IPS-20b (cell line): Measurements from ENCODE around the gene LGMN.
"Not testable (repeated sequence)": the region's sequence is repeated elsewhere in the genome, so short reads cannot be mapped to it uniquely, and the experiment has no call there.

Experiments
- H3K27ac ChIP-seq: one replicate; pipeline ENCODE4 v1.5.1; 2013; ENCODE audit warnings: low read length
- H3K27me3 ChIP-seq: 2 replicates; pipeline ENCODE4 v1.6.1; 2013; ENCODE audit warnings: mild to moderate bottlenecking, low read length, inconsistent platforms; ENCODE audit not compliant: insufficient read depth
- H3K36me3 ChIP-seq: 2 replicates; pipeline ENCODE4 v1.6.1; 2013; ENCODE audit warnings: low read depth, mild to moderate bottlenecking, inconsistent platforms, low read length, moderate library complexity; ENCODE audit not compliant: insufficient read depth
- H3K4me1 ChIP-seq: 2 replicates; pipeline ENCODE4 v1.6.1; 2013; ENCODE audit warnings: mild to moderate bottlenecking, control low read depth, inconsistent platforms, low read length, moderate library complexity; ENCODE audit not compliant: insufficient read depth
- H3K4me3 ChIP-seq: 2 replicates; pipeline ENCODE4 v1.5.1; 2013; ENCODE audit warnings: mild to moderate bottlenecking, low read length, inconsistent platforms
- H3K9ac ChIP-seq: 2 replicates; pipeline ENCODE4 v1.6.1; 2013; ENCODE audit warnings: low read depth, mild to moderate bottlenecking, inconsistent platforms, low read length, moderate library complexity
- H3K9me3 ChIP-seq: 2 replicates; pipeline ENCODE4 v1.6.1; 2013; ENCODE audit warnings: mild to moderate bottlenecking, low read depth, low read length, inconsistent platforms; ENCODE audit not compliant: insufficient read depth

The LGMN gene

GRCh38 chr14:92781350-92781749 is 32.9 kb upstream of the LGMN start:
- H3K9ac ChIP-seq = no peak overlapping the region
- H3K27ac ChIP-seq = no peak overlapping the region
- no peak overlapping the region for H3K4me3 ChIP-seq
- H3K9me3 ChIP-seq = no peaks in the 10 kb centered on the region
- H3K27me3 ChIP-seq = no peaks in the 10 kb centered on the region
- H3K4me1 ChIP-seq = no peaks in the 10 kb centered on the region
- no peaks in the 10 kb centered on the region for H3K36me3 ChIP-seq

DNA sequence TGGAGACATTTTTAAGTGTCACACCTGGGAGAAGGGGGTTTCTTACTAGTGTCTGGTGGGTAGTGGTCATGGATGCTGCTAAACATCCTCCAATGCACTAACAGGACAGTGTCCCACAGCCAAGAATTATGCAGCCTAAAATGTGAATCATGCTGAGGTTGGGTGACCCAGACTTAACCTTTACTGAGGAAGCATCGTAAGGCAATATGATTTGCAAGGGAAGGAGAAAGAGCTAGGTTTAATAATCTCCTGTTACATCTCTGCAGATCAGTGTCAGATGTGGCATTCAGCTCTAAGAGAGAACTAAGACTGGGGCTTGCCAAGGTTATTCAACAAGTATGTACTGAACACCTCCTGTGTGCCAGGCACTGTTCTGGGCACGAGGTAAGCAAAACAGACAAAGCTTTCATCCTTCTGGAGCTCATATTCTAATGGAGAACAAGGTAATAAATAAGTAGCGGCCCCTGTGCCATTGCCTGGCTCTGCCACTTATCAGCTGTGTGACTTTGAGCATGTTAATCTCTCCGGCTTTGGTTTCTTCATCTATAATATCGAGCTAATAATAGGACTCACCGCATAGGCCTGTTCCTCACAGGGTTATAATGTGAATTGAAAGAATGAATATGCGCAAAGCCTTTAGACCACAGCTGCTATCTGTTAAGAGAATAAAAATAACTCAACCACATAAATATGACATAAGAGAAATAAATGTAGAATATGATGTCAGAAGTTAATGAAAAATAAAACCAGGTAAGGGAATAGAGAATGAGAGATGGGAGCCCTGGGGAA is 32.2 kb upstream of the LGMN start:
- no peaks in the 10 kb centered on the region for H3K4me1 ChIP-seq
- no peak overlapping the region for H3K4me3 ChIP-seq
- no peaks in the 10 kb centered on the region for H3K27me3 ChIP-seq
- no peak overlapping the region for H3K27ac ChIP-seq
- no peak overlapping the region for H3K9ac ChIP-seq
- H3K9me3 ChIP-seq = no peaks in the 10 kb centered on the region
- no peaks in the 10 kb centered on the region for H3K36me3 ChIP-seq

GRCh38 chr14:92778868-92779565 is 30.6 kb upstream of the LGMN start:
- H3K27ac ChIP-seq, H3K4me1 ChIP-seq, H3K4me3 ChIP-seq, H3K9me3 ChIP-seq, H3K9ac ChIP-seq, H3K27me3 ChIP-seq, H3K36me3 ChIP-seq: not testable (repeated sequence)

DNA sequence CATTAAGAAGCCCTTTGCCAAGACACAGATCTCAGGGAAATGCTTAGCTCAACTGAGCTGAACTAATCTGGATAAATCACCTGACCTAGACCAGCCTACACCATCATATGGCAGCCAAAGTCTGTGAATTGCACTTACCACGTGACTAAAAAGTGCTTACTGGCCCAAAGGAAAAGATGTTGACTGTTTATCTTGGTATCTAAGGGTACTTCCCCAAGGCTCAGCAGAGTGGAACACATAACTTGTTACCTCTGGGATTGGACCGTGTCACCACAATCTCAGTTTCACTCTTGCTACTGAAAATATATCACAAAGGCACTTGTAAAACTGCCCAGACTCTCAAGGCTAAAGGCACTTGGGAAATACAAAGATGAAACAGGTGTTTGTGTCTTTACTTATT is 26.9 kb upstream of the LGMN start:
- H3K27ac ChIP-seq, H3K4me3 ChIP-seq, H3K9ac ChIP-seq, H3K4me1 ChIP-seq, H3K27me3 ChIP-seq, H3K36me3 ChIP-seq, H3K9me3 ChIP-seq: not testable (repeated sequence)

DNA sequence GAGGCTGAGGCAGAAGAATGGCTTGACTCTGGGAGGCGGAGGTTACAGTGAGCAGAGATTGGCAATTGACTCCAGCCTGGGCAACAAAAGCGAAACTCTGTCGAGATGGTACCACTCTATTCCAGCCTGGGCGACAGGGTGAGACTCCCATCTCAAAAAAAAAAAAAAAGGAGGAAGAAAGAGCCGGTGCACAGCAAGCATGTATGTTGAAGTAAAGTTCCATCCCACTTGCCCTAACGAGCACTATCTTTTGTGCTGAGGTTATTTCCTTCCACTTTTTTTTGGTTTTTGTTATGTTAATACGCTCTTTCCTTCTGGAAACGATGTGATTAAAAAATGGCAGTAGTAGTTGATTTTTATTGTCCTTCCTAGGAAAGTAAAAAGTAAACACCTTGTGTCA is 26.1 kb upstream of the LGMN start:
- Histone ChIP-seq H3K27me3 (no peaks in the 10 kb centered on the region), H3K36me3 (no peaks in the 10 kb centered on the region), H3K4me1 (no peaks in the 10 kb centered on the region), H3K9ac (no peak overlapping the region), H3K9me3 (no peaks in the 10 kb centered on the region), H3K27ac (no peak overlapping the region), H3K4me3 (no peak overlapping the region)

DNA sequence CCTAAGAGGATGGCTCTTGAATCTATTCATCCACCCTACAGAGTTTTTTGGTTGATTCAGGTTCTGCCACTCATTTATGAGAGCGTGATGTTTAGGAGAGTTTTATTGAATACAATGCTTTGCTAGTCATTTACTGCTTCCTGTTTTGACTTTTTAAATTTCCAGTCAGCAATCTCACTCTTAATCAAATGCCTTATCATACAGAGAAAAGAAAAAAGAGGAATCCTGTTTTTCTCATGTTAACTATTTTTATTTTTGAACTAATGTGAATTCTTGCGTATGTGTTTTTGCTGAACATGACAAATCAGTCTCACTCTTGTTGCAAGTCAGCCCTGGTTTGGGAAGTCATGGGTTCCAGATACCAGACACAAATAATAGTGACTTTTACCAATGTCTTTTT is 22.1 kb upstream of the LGMN start:
- H3K4me1 ChIP-seq = no peaks in the 10 kb centered on the region
- H3K9me3 ChIP-seq = no peaks in the 10 kb centered on the region
- no peaks in the 10 kb centered on the region for H3K27me3 ChIP-seq
- H3K9ac ChIP-seq = no peak overlapping the region
- no peak overlapping the region for H3K27ac ChIP-seq
- H3K4me3 ChIP-seq = no peak overlapping the region
- no peaks in the 10 kb centered on the region for H3K36me3 ChIP-seq

GRCh38 chr14:92768795-92769194 is 20.4 kb upstream of the LGMN start:
- H3K4me3 ChIP-seq = no peak overlapping the region
- no peaks in the 10 kb centered on the region for H3K36me3 ChIP-seq
- H3K9ac ChIP-seq = no peak overlapping the region
- H3K4me1 ChIP-seq = no peaks in the 10 kb centered on the region
- H3K9me3 ChIP-seq = no peaks in the 10 kb centered on the region
- no peaks in the 10 kb centered on the region for H3K27me3 ChIP-seq
- no peak overlapping the region for H3K27ac ChIP-seq

- H3K9ac ChIP-seq, H3K36me3 ChIP-seq, H3K27me3 ChIP-seq, H3K4me3 ChIP-seq, H3K9me3 ChIP-seq, H3K4me1 ChIP-seq, H3K27ac ChIP-seq: not testable (repeated sequence)
Measured at GRCh38 chr14:92768236-92768635, 19.8 kb upstream of the LGMN start.

GRCh38 chr14:92763666-92764631 is 15.5 kb upstream of the LGMN start:
- not testable (repeated sequence) for H3K9ac ChIP-seq, H3K27me3 ChIP-seq, H3K27ac ChIP-seq, H3K4me1 ChIP-seq, H3K36me3 ChIP-seq, H3K4me3 ChIP-seq, H3K9me3 ChIP-seq

DNA sequence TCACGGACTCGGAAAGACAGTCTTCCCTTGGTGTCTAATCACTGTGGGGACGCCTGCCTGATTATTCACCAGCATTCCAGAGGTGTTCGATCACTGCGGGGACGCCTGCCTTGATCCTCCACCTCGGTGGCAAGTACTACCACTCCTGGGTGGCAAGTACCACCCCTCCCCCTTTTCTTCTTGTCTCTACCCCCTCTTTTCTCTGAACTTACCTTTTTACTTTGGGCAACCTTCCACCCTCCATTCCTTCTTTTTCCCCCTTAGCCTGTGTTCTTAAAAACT is 12.0 kb upstream of the LGMN start:
- H3K9me3 ChIP-seq = no peaks in the 10 kb centered on the region

DNA sequence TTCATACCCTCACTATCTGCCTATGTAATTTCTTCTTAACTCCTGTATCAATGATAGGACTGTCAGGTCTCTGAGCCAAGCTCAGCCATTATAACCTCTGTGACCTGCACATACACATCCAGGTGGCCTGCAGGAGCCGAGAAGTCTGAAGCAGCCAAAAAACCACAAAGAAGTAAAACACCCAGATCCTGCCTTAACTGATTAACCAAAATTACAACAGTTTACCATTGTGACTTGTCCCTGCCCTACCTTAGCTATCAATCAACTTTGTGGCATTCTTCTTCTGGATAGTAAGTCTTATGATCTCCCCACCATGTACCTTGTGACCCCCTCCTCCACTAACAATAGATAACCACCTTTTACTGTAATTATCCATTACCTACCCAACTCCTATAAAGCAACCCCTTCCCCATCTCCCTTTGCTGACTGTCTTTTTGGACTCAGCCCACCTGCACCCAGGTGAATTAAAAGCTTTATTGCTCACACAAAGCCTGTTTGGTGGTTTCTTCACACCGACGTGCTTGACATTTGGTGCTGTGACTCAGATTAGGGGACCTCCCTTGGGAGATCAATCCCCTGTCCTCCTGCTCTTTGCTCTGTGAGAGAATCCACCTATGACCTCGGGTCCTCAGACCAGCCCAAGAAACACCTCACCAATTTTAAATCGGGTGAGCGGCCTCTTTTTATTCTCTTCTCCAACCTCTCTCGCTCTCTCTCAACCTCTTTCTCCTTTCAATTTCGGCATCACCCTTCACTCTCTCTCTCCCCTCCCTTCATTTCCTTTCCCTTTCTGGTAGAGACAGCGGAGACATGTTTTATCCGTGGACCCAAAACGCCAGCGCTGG is 11.5 kb upstream of the LGMN start:
- no peak overlapping the region for H3K27ac ChIP-seq
- no peaks in the 10 kb centered on the region for H3K36me3 ChIP-seq
- H3K9me3 ChIP-seq = no peaks in the 10 kb centered on the region
- H3K4me1 ChIP-seq = no peaks in the 10 kb centered on the region
- H3K4me3 ChIP-seq = no peak overlapping the region
- no peak overlapping the region for H3K9ac ChIP-seq
- H3K27me3 ChIP-seq = no peaks in the 10 kb centered on the region

More for the DNA sequence above, 12.0 kb upstream of the LGMN start:
- Histone ChIP-seq H3K9ac (no peak overlapping the region), H3K27me3 (no peaks in the 10 kb centered on the region), H3K4me1 (no peaks in the 10 kb centered on the region), H3K27ac (no peak overlapping the region), H3K36me3 (no peaks in the 10 kb centered on the region), H3K4me3 (no peak overlapping the region)
